B cell (primary cell): ENCODE data around the gene TRAPPC8. TPM values are rescaled to one million over a fixed set of nuclear protein-coding genes. Genes with fewer than 3 reads are reported as not detected.

Experiments used
- ATAC-seq: fragments of 200-7000 bp; cut with Tn5 transposase; one replicate; pipeline ENCODE4 v1.10.0; 2021; ENCODE audit warnings: low read depth, mild to moderate bottlenecking, moderate number of reproducible peaks, moderate library complexity
- CTCF ChIA-PET: fragments of 350-600 bp; sonication (Branson Sonifier 250); formaldehyde crosslinking; loops from one replicate; lab custom pipeline; 2021; ENCODE audit warnings: antibody characterized with exemption, inconsistent platforms; lab: Charles Lee
- POLR2A ChIA-PET: fragments of 350-600 bp; sonication (Branson Sonifier 250); formaldehyde crosslinking; loops from one replicate; lab custom pipeline; 2021; ENCODE audit warnings: antibody characterized with exemption; lab: Charles Lee
- DNase-seq: peaks from one replicate; pipeline ENCODE4 v3.0.0; 2013
- H2AFZ ChIP-seq: 2 replicates; pipeline ENCODE4 v1.6.1; 2012; ENCODE audit warnings: mild to moderate bottlenecking, low read depth, low read length; ENCODE audit not compliant: insufficient read depth, poor library complexity, severe bottlenecking
- H3K27ac ChIP-seq, 2 donors: 1 replicate in 1 of 2; 2 replicates in 1 of 2; pipeline ENCODE4 v1.5.1; 2012 to 2013; ENCODE audit warnings: low read length in 2 of 2, mild to moderate bottlenecking in 2 of 2, moderate library complexity in 1 of 2
- H3K27me3 ChIP-seq, 4 experiments: fragments of 200-600 bp in 1 of 4; sonication (generic) in 1 of 4; replicated peaks in 1 of 4; 1 replicate in 2 of 4; 2 replicates in 2 of 4; pipeline versions ENCODE4 v1.6.1 to v1.7.0; 2013 to 2016; ENCODE audit warnings: low read length in 3 of 4, mild to moderate bottlenecking in 2 of 4, mixed read lengths in 1 of 4, moderate library complexity in 1 of 4; ENCODE audit not compliant: insufficient read depth in 4 of 4, control insufficient read depth in 3 of 4; ENCODE audit errors: control extremely low read depth in 1 of 4
- H3K36me3 ChIP-seq, 2 experiments: replicated peaks in 1 of 2; 1 replicate in 1 of 2; 2 replicates in 1 of 2; pipeline versions ENCODE4 v1.6.1 to v1.7.1; 2013; ENCODE audit warnings: low read length in 1 of 2; ENCODE audit not compliant: insufficient read depth in 2 of 2, control insufficient read depth in 1 of 2; ENCODE audit errors: control extremely low read depth in 1 of 2, extremely low read depth in 1 of 2
- H3K4me1 ChIP-seq, 2 donors: fragments of 200-600 bp in 1 of 2; sonication (generic) in 1 of 2; 1 replicate in 1 of 2; 2 replicates in 1 of 2; pipeline versions ENCODE4 v1.5.1 to v1.6.1; 2013 to 2017; ENCODE audit warnings: low read length in 2 of 2; ENCODE audit not compliant: control insufficient read depth in 2 of 2, insufficient read depth in 2 of 2
- H3K4me2 ChIP-seq: replicated peaks from 2 replicates; pipeline ENCODE3; 2012; ENCODE audit warnings: mild to moderate bottlenecking, low read depth, low read length; ENCODE audit not compliant: poor library complexity, severe bottlenecking
- H3K4me3 ChIP-seq, 5 experiments: fragments of 200-600 bp in 1 of 5; sonication (generic) in 1 of 5; 1 replicate in 3 of 5; 2 replicates in 2 of 5; pipeline versions ENCODE4 v1.5.1 to v1.7.0; 2011 to 2016; ENCODE audit warnings: low read length in 4 of 5, mild to moderate bottlenecking in 4 of 5, low read depth in 2 of 5, control low read depth in 1 of 5, moderate library complexity in 1 of 5; ENCODE audit not compliant: insufficient read depth in 1 of 5; ENCODE audit errors: control extremely low read depth in 1 of 5, extremely low read depth in 1 of 5
- H3K79me2 ChIP-seq: fragments of 200-600 bp; sonication (generic); one replicate; pipeline ENCODE4 v1.6.0; 2016; ENCODE audit warnings: low read length; ENCODE audit not compliant: control insufficient read depth, insufficient read depth
- H3K9ac ChIP-seq: fragments of 200-600 bp; sonication (generic); 2 replicates; pipeline ENCODE4 v1.6.1; 2017; ENCODE audit warnings: mild to moderate bottlenecking, low read length, moderate library complexity
- H3K9me3 ChIP-seq, 3 donors: one replicate each; pipeline versions ENCODE4 v1.6.1 to v1.7.1; 2013; ENCODE audit warnings: low read length in 2 of 3; ENCODE audit not compliant: control insufficient read depth in 2 of 3, insufficient read depth in 1 of 3; ENCODE audit errors: control extremely low read depth in 1 of 3
- H4K20me1 ChIP-seq: 2 replicates; pipeline ENCODE4 v1.6.0; 2012; ENCODE audit warnings: mild to moderate bottlenecking, low read length; ENCODE audit not compliant: insufficient read depth, control insufficient read depth, poor library complexity, severe bottlenecking
- H3K27ac Mint-ChIP-seq: one replicate; pipeline ENCODE4 v1.8.0; 2021; ENCODE audit warnings: mixed read lengths
- H3K27me3 Mint-ChIP-seq: one replicate; pipeline ENCODE4 v1.8.0; 2021; ENCODE audit warnings: mixed read lengths
- H3K4me1 Mint-ChIP-seq: one replicate; pipeline ENCODE4 v1.8.0; 2021; ENCODE audit warnings: mixed read lengths
- H3K4me3 Mint-ChIP-seq: one replicate; pipeline ENCODE4 v1.8.0; 2021; ENCODE audit warnings: mixed read lengths
- H3K9me3 Mint-ChIP-seq: one replicate; pipeline ENCODE4 v1.8.0; 2022; ENCODE audit warnings: mixed read lengths; ENCODE audit not compliant: insufficient read depth
- CTCF ChIP-seq: fragments of 200-600 bp; IDR thresholded peaks from one replicate; pipeline ENCODE4 v1.8.0; 2022; ENCODE audit warnings: antibody characterized with exemption, mild to moderate bottlenecking
- EZH2 ChIP-seq: IDR thresholded peaks from 2 replicates; pipeline ENCODE4 v1.6.1; 2012; ENCODE audit warnings: borderline replicate concordance, low read depth, mild to moderate bottlenecking, moderate library complexity, low read length; ENCODE audit not compliant: insufficient read depth, poor library complexity, severe bottlenecking
- WGBS: methylation state at CpG from one replicate; pipeline ENCODE4 v1.1.5; 2013; ENCODE audit warnings: missing lambda C conversion rate; ENCODE audit not compliant: insufficient coverage; 5-methylcytosine and 5-hydroxymethylcytosine counted together
- intact Hi-C: fragments of 100-400 bp; cut with micrococcal nuclease; formaldehyde crosslinking; loops from one replicate; pipeline ENCODE4 v1.10.0; 2022
- polyA plus RNA-seq: library from polyadenylated mRNA; depleted of rRNA; stranded (reverse); fragments of >200 nt; gene quantifications from 2 replicates; pipeline ENCODE4 v1.2.3, GENCODE V29; 2012
- total RNA-seq, 2 donors: library from RNA; stranded (reverse); fragments of 120-200 nt in 1 of 2; gene quantifications; 1 replicate in 1 of 2; 2 replicates in 1 of 2; pipeline versions ENCODE4 v1.2.3 to v1.2.4, GENCODE V29; 2013 to 2022

The TRAPPC8 gene
- total and polyA plus RNA-seq, 2 donors (not counting 1 experiment from before 2014, with no cell fraction given): 53.6 to 95.5 TPM

GRCh38 chr18:31825772-31826171, 117.2 kb downstream of the TRAPPC8 start:
- CTCF ChIA-PET: no interaction called here
- no peak overlapping the region for H3K27ac Mint-ChIP-seq
- POLR2A ChIA-PET: no interaction called here

More at GRCh38 chr18:31825772-31826171, 117.2 kb downstream of the TRAPPC8 start:
- Histone ChIP-seq H3K9me3 (peaks cover 0 to 5% (median 1%) of the 10 kb centered on the region in 3 donors), H3K79me2 (no peaks in the 10 kb centered on the region), H3K4me3 (no peak overlapping the region), H4K20me1 (no peaks in the 10 kb centered on the region), H3K27ac (no peak overlapping the region), H3K27me3 (no peaks in the 10 kb centered on the region), H3K9ac (no peak overlapping the region), H2AFZ (no peak overlapping the region), H3K36me3 (peaks cover 4 to 11% of the 10 kb centered on the region in 2 experiments), H3K4me1 (no peaks in the 10 kb centered on the region), H3K4me2 (no peak overlapping the region)
- Mint-ChIP-seq H3K27me3 (no peaks in the 10 kb centered on the region), H3K4me1 (peaks cover 11% of the 10 kb centered on the region), H3K9me3 (no peaks in the 10 kb centered on the region), H3K4me3 (no peak overlapping the region)
- ATAC-seq (no peak), DNase-seq (no peak)
- TF ChIP-seq CTCF (no peak), EZH2 (no peak)
- intact Hi-C loops: no loop called here
- WGBS: 11% methylated on average over 1 of the region's 3 CpGs
